Measurements from ENCODE around the gene SPTA1.

Gene SPTA1
- total RNA-seq = 0 to 0.12 (median 0) reads per million in 9 experiments

DNA sequence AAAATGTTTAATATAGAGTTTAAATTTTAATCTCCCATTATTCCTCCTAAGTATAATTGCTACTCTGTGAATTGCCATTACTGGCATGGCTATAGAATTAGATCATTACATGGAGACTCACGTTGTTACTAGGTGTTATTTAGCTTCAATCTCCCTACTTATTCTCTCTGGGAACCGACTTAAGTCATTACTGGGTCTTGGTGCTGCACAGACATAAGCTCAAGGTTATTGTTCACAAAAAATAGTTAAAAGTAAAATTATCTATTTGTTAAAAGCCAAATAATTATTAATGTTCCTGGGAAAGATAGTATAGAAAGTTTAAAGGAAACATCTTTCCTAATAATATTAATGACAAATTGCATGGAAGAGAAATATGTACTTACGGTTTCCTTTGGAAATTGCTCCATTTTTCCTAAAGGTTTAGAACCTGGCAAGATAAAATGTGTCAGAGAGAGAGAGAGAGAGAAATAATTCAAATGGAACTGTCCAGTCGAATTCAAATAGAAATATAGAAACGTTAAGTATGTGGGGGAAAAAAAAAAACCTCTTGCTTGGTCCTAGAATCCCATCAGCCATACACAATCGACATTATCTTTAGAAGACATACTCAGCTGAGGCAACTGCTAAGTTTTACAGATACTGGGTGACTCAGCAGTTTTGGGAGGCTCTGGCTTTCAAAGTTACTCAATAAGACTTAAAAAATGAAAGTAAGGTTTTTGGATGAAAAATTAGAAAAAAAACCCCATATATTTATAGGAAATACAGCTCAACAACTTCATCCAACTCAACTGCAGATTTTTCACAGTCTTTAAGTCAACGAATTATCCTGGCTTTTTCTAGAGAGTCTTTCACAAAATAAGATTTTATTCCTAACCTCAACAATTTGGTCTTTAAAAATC is at the start of gene SPTA1:
Gene SPTA1 (minus strand): TSS at position 605 of the 899 bp plus-strand sequence. CDS start 198 bp downstream, at position 407.
- no peaks in the 10 kb centered on the region for H3K36me3 Mint-ChIP-seq (ENCODE audit: insufficient read depth)
- DNase-seq (no peak), ATAC-seq (replicated peaks) (no peak)
- no peak within 1 kb of the TSS for H3K4me3 Mint-ChIP-seq
- H3K4me1 Mint-ChIP-seq (ENCODE audit: low read depth in 2 of 2) = no peaks in the 10 kb centered on the region
- H3K27ac Mint-ChIP-seq = no peak within 1 kb of the TSS
- peaks cover 52 to 53% of the 10 kb centered on the region in 2 donors for H3K27me3 Mint-ChIP-seq
- H3K9me3 Mint-ChIP-seq = no peaks in the 10 kb centered on the region

DNA sequence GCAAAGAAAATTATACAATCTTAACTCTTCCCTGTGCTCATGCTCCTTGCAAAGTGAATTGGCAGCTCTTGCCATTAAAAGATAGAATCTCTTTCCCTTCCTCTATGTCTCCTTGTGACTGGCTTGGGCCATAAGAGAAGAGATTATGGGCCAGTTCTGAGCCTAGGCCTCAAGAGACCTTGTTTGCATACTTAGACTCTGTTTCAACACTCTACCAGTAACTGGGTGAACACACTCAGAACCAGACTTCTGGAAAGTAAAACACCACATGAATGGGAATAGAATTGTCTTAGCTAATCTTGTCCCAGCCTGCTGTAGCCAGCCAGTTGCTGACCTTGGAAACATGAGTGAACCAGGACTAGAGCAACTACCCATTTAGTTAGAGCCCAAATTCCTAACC is 49.3 kb upstream of the SPTA1 start:
- no peaks in the 10 kb centered on the region for H3K36me3 Mint-ChIP-seq (ENCODE audit: insufficient read depth)
- peaks cover 14 to 22% of the 10 kb centered on the region in 2 donors for H3K27me3 Mint-ChIP-seq
- H3K9me3 Mint-ChIP-seq = no peaks in the 10 kb centered on the region
- ATAC-seq (replicated peaks) (no peak), DNase-seq (no peak)
- H3K4me3 Mint-ChIP-seq = no peak overlapping the region
- no peaks in the 10 kb centered on the region for H3K4me1 Mint-ChIP-seq (ENCODE audit: low read depth in 2 of 2)
- H3K27ac Mint-ChIP-seq = no peak overlapping the region

DNA sequence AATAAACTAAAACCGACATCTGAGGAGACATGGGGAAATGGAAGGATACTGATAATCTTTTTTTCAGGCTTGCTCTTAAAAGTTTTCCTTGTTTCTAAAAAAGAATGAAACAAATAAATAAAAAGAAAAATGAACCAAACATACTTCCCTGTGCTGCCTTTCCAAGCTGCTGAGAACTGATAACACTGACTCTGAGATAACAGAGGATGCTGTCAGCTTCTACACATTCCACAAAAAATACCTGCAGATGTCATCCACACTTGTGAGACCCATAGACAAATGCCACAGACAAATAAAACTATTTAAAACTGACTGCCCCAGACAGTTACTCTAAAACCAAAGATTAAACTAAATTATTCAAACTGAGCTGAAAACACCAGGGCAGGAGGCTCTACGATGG is 46.0 kb upstream of the SPTA1 start:
- Mint-ChIP-seq H3K27ac (no peak overlapping the region), H3K4me3 (no peak overlapping the region), H3K9me3 (no peaks in the 10 kb centered on the region), H3K4me1 (ENCODE audit: low read depth in 2 of 2) (peaks cover 0 to 3% of the 10 kb centered on the region in 2 donors), H3K27me3 (no peaks in the 10 kb centered on the region), H3K36me3 (ENCODE audit: insufficient read depth) (no peaks in the 10 kb centered on the region)
- DNase-seq (no peak), ATAC-seq (replicated peaks) (no peak)

DNA sequence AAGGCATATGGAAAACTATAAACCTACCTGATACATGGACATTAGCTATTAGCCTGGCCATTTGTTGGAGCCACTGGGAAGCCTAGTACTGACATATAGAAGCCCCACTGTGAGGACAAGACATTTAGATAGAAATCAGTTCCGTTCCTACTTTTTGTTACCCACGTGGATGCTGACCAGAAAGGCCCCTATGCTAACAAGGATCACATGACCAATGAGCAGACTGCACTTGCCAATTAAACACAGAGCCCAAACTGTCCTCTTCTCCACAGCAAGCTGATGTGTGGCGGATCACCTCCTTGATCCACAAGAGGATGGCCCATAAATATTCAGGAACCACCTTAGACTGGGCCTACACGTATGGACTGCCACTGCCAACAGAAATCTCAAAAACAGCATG is 45.2 kb upstream of the SPTA1 start:
- Mint-ChIP-seq H3K9me3 (no peaks in the 10 kb centered on the region), H3K27me3 (peaks cover 0 to 5% of the 10 kb centered on the region in 2 donors), H3K36me3 (ENCODE audit: insufficient read depth) (no peaks in the 10 kb centered on the region), H3K4me3 (no peak overlapping the region), H3K4me1 (ENCODE audit: low read depth in 2 of 2) (peaks cover 0 to 3% of the 10 kb centered on the region in 2 donors), H3K27ac (no peak overlapping the region)
- no peak for ATAC-seq (replicated peaks)
- no peak for DNase-seq

DNA sequence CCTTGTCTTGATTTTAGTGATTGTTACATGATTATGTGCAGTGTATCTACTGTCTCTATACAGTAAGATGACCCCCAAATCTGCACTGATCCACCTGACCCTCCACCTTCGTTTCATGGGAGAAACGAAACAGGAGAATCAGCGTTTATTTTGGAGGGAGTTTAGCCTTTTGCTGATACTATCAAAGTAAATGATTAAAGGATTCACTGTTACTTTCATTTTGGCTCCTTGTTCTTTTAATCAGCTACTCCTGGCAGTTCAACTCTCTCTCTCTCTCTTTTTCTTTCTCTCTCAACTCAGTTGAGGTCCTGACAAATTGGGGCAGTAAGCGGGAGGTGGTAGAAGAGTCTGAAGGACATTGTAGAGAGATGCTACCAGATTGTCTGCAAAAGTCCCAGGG is 43.9 kb upstream of the SPTA1 start:
- Mint-ChIP-seq H3K4me1 (ENCODE audit: low read depth in 2 of 2) (peaks cover 0 to 3% of the 10 kb centered on the region in 2 donors), H3K9me3 (no peaks in the 10 kb centered on the region), H3K27ac (no peak overlapping the region), H3K27me3 (peaks cover 0 to 11% of the 10 kb centered on the region in 2 donors), H3K4me3 (no peak overlapping the region), H3K36me3 (ENCODE audit: insufficient read depth) (no peaks in the 10 kb centered on the region)
- DNase-seq (no peak), ATAC-seq (replicated peaks) (no peak)

DNA sequence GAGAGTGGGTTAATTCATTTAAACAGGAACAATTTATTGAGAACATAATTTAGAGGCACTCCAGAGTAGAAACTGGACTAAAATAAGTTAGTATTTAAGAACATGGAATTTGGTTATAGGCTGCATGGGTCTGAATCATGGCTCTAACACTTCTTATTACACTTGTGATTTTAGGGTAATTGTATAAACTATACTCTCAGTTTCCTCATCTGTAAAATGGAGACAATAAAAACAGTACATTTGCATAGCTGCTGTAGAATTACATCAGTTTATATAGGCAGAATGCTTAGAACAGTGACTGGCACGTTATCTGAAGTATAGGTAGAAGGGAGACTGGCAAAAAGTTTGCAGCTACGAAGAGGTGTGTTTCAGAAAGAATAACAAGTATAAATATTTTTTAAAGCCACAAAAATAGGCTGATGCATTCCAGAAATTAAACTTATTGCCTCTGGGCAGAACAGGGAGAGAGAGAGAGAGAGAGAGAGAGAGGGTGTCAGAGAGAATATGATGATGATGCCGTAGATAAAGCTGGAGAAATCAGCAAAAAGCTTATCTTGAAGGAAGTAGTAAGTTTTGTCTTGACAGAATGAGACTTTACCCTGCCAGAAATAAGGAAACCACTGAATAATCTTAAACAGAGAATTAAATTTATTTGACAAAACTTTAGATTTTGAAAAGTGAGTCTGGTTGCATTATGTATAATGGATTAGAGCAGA is 42.2 kb upstream of the SPTA1 start:
- Mint-ChIP-seq H3K27me3 (peaks cover 12 to 22% of the 10 kb centered on the region in 2 donors), H3K4me1 (ENCODE audit: low read depth in 2 of 2) (peaks cover 0 to 3% of the 10 kb centered on the region in 2 donors), H3K27ac (no peak overlapping the region), H3K9me3 (no peaks in the 10 kb centered on the region), H3K36me3 (ENCODE audit: insufficient read depth) (no peaks in the 10 kb centered on the region), H3K4me3 (no peak overlapping the region)
- ATAC-seq (replicated peaks) = no peak
- no peak for DNase-seq

DNA sequence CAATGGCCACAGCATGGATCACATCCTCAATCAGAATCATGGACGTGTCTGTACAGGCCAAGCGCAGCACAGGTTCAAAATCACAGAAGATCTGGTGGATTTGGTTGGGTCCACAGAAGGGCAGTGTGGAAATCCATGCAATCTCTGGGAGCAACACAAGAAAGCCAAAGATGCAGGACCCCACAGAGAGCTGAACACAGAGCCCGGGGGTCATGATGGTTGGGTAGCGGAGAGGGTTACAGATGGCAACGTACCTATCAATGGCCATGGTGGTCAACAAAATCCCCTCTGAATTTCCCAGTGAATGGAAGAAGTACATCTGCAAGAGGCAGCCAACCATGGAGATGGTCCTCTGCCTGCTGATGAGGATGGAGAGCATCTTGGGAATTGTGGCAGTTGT is 37.9 kb upstream of the SPTA1 start:
- Mint-ChIP-seq H3K27me3 (peaks cover 34 to 50% of the 10 kb centered on the region in 2 donors), H3K4me1 (ENCODE audit: low read depth in 2 of 2) (no peaks in the 10 kb centered on the region), H3K36me3 (ENCODE audit: insufficient read depth) (no peaks in the 10 kb centered on the region), H3K27ac (no peak overlapping the region), H3K9me3 (no peaks in the 10 kb centered on the region), H3K4me3 (no peak overlapping the region)
- ATAC-seq (replicated peaks) (no peak), DNase-seq (no peak)

DNA sequence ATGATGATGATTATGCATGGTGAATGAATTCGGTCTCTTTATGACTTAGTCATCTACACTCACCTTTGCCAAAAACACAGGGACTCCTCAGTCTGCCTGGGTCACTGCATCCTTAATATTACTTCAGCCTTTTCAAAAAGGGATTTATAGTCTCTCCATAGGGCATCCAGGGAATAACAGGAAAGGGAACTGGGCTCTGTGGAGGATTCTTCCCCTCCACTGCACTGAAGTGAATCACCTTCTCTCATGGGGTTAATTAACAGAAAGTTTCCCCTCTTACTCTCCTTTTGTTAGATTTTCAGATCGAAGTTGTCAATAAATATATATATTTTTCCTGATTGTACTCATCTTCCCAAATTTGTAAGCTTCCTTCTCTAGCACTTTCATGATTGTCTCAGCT is 34.1 kb upstream of the SPTA1 start, which contains the start of gene OR6K3:
Gene OR6K3 (minus strand): TSS at position 101 of the 400 bp plus-strand sequence. CDS start 2,605 bp downstream, outside the sequence.
- no peak for DNase-seq
- no peak within 1 kb of the TSS for H3K27ac Mint-ChIP-seq
- no peak within 1 kb of the TSS for H3K4me3 Mint-ChIP-seq
- H3K9me3 Mint-ChIP-seq = no peaks in the 10 kb centered on the region
- H3K36me3 Mint-ChIP-seq (ENCODE audit: insufficient read depth) = no peaks in the 10 kb centered on the region
- ATAC-seq (replicated peaks) = no peak
- peaks cover 46 to 60% of the 10 kb centered on the region in 2 donors for H3K27me3 Mint-ChIP-seq
- H3K4me1 Mint-ChIP-seq (ENCODE audit: low read depth in 2 of 2) = no peaks in the 10 kb centered on the region

DNA sequence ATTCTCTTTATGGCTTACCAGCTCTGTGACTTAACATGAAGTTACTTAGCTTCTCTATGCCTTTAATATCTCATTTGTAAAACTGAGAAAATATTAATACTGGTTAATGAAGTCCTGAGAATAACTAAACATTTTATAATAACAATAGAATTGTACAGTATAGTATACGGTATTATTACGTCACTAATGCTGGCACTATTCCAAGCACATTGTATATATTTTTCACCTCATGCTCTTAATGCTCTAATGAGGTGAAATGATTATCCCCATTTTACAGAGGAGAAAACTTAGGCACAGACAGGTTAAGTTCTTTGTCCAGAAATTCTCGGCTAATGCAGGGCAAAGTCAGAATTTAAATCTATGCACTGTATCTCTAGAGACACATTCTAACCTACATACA is 33.1 kb upstream of the SPTA1 start:
- no peak overlapping the region for H3K27ac Mint-ChIP-seq
- no peak overlapping the region for H3K4me3 Mint-ChIP-seq
- no peaks in the 10 kb centered on the region for H3K4me1 Mint-ChIP-seq (ENCODE audit: low read depth in 2 of 2)
- H3K36me3 Mint-ChIP-seq (ENCODE audit: insufficient read depth) = no peaks in the 10 kb centered on the region
- H3K27me3 Mint-ChIP-seq = peaks cover 53 to 59% of the 10 kb centered on the region in 2 donors
- ATAC-seq (replicated peaks) = no peak
- no peak for DNase-seq
- H3K9me3 Mint-ChIP-seq = no peaks in the 10 kb centered on the region

DNA sequence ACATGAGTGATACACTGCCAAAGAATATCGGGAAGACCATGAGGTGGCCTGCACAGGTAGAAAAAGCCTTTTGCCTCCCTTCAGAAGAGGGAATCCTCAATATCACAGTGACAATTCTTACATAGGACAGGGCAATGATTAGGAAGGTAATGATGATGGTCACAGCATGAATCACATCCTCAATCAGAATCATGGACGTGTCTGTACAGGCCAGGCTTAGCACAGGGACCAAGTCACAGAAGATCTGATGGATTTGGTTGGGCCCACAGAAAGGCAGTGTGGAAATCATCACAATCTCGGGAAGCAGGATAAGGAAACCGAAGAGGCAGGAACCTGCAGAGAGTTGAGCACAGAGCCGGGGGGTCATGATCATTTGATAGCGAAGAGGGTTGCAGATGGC is 30.8 kb upstream of the SPTA1 start:
- no peak for ATAC-seq (replicated peaks)
- Mint-ChIP-seq H3K27ac (no peak overlapping the region), H3K27me3 (peaks cover 43 to 59% of the 10 kb centered on the region in 2 donors), H3K4me1 (ENCODE audit: low read depth in 2 of 2) (no peaks in the 10 kb centered on the region), H3K9me3 (no peaks in the 10 kb centered on the region), H3K4me3 (no peak overlapping the region), H3K36me3 (ENCODE audit: insufficient read depth) (no peaks in the 10 kb centered on the region)
- no peak for DNase-seq

DNA sequence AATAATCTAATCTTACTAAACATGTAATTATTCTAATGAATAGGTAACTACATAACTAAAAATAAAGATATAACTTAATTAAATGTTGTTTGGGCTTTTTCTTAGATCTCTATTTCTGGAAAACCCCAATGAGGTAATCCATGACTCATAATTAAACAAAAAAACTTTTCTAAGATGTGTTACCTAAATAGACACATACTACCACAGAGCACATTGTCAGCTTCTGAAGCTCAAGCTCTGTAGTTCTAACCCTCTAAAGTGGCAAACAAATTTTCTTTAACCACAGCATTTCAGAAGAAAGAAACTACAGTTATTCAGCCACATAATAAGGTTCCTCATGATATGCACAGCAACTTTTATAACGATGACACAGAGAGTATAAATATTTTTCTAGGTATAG is 29.8 kb upstream of the SPTA1 start:
- DNase-seq = no peak
- no peak for ATAC-seq (replicated peaks)
- no peak overlapping the region for H3K27ac Mint-ChIP-seq
- H3K4me1 Mint-ChIP-seq (ENCODE audit: low read depth in 2 of 2) = no peaks in the 10 kb centered on the region
- no peaks in the 10 kb centered on the region for H3K36me3 Mint-ChIP-seq (ENCODE audit: insufficient read depth)
- no peaks in the 10 kb centered on the region for H3K9me3 Mint-ChIP-seq
- peaks cover 48 to 60% of the 10 kb centered on the region in 2 donors for H3K27me3 Mint-ChIP-seq
- H3K4me3 Mint-ChIP-seq = no peak overlapping the region

DNA sequence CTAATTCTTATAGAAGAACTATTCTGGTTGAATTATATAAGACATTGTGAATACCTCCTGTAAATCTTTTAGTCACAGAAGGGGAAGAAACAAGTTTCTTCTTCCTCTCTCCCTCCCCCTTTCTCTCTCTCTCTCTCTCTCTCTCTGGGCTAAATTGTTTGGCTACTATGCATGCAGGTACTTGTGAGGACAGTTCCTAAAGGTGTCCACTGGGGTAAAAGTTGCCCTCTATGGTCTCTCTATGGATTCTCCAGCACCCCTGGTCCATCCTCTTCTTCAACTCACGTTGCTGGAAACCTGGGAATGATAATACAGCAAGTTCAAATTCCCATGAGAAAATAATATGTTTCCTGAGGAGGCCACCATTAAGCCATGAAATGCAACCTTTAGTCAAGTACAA is 28.2 kb upstream of the SPTA1 start:
- DNase-seq = no peak
- Mint-ChIP-seq H3K27me3 (peaks cover 42 to 50% of the 10 kb centered on the region in 2 donors), H3K9me3 (no peaks in the 10 kb centered on the region), H3K4me3 (no peak overlapping the region), H3K27ac (no peak overlapping the region), H3K36me3 (ENCODE audit: insufficient read depth) (no peaks in the 10 kb centered on the region), H3K4me1 (ENCODE audit: low read depth in 2 of 2) (no peaks in the 10 kb centered on the region)
- no peak for ATAC-seq (replicated peaks)

DNA sequence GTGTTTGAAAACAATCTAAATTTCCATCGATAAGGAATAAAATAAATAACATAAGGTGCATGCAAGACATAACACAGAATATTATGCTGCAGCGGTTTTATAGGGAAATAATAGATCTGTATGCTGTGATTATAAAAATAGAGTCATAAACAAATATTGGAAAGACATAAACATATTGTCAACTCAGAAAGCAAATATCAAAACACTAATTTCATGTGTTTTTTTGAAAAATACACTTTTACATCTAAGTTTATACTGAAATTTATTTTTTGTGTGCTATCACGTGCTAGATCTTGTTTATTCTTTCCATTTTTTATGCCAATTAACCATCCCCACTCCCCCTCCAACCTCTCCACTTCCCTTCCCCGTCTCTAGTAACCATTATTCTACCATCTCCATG is 24.6 kb upstream of the SPTA1 start:
- peaks cover 29% of the 10 kb centered on the region in 2 donors for H3K27me3 Mint-ChIP-seq
- no peaks in the 10 kb centered on the region for H3K4me1 Mint-ChIP-seq (ENCODE audit: low read depth in 2 of 2)
- ATAC-seq (replicated peaks) (no peak), DNase-seq (no peak)
- H3K27ac Mint-ChIP-seq = no peak overlapping the region
- no peak overlapping the region for H3K4me3 Mint-ChIP-seq
- no peaks in the 10 kb centered on the region for H3K9me3 Mint-ChIP-seq
- H3K36me3 Mint-ChIP-seq (ENCODE audit: insufficient read depth) = no peaks in the 10 kb centered on the region

DNA sequence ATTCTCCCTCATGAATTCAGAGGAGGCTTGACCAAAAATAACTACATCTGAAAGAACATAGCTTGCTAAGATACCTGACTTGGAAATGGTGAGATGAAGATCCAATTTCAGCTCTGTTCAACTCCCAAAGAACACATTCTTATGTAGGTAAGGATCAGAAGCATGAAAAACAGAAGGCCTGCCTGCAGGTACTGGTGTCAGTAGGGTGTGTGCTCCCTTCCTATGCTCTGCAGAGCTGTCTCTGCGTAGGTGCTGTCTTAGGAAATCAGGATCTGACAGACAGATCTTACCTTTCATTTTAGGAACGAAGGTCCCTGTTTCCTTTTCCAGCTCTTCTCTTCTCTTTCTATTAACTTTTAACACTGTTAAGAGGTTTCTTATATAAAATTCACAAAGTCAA is 19.6 kb upstream of the SPTA1 start:
- Mint-ChIP-seq H3K9me3 (no peaks in the 10 kb centered on the region), H3K27me3 (peaks cover 3% of the 10 kb centered on the region in 2 donors), H3K4me1 (ENCODE audit: low read depth in 2 of 2) (no peaks in the 10 kb centered on the region), H3K27ac (no peak overlapping the region), H3K4me3 (no peak overlapping the region), H3K36me3 (ENCODE audit: insufficient read depth) (no peaks in the 10 kb centered on the region)
- no peak for DNase-seq
- ATAC-seq (replicated peaks) = no peak

Measured in effector memory CD8-positive, alpha-beta T cell (primary cell).